Activated CD4-positive, alpha-beta T cell treated with anti-CD3 and anti-CD28 coated beads, Interleukin-2, amount 50 U/mL, for 24 hours (primary cell): ENCODE data around the gene TOR2A.
"Not testable (repeated sequence)": the region's sequence is repeated elsewhere in the genome, so short reads cannot be mapped to it uniquely, and the experiment has no call there.

Source experiments
- DNase-seq, 2 donors: peaks; one replicate each; pipeline ENCODE4 v3.0.0-alpha.2; 2020; ENCODE audit warnings: low read depth in 1 of 2, low spot score in 1 of 2

TOR2A gene

DNA sequence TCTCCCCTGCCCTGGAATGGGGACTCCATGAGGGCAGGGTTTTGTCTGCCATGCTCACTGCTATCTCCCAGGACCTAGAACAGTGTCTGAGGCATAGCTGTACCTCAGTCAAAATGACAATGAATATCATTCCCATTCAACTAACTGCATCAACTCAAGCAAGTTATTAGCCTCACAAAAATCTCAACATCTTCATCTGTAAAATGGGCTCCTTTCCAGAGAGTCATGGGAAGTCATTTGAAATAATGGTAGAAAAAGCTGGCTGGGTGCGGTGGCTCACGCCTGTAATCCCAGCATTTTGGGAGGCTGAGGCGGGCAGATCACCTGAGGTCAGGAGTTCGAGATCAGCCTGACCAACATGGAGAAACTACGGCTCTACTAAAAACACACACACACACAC, 34.0 kb upstream of the TOR2A start:
- no peak for DNase-seq

- DNase-seq: no peak
Observed at GRCh38 chr9:127768698-127769097, 33.6 kb upstream of the TOR2A start.

DNA sequence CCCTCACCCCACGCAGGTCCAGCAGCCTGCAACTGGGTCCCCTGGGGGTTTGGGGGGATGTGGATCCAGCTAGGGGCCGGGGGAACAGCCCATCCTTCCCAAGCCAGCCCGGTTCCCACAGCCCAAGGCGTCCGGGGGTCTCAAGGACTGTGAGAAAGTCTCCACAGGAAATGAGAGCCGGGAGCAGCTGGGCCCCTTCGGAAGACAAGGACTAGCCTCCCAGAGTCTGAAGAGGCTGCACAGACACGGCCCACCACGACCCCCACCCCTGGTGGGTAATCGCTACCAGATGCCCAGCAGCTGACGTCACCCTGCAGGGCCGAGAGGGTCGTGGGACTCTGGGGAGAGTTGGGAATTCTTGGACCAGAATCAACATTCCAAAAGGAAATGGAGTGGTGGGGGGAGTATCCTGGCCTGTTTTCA, 32.8 kb upstream of the TOR2A start:
- DNase-seq: no peak

- no peak for DNase-seq
Observed at GRCh38 chr9:127767410-127767809, 32.3 kb upstream of the TOR2A start.

DNA sequence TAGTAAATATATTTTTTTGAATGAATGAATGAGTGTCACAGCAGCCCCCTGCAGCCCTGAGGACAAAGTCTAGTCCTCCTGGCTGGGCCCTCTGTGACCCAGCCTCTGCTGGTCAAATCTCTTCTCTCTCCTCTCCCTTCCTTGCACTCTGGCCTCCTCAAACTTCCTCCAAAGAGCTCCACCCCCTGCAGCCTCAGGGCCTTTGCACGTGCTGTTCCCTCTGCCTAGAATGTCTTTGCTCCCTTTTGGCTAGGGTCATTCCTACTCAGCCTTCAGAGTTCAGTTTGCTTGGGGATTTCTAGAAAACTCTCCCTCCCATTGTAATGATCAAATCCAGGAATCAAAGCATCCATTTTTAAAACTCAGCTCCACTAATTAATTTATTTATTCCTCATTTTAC, 30.3 kb upstream of the TOR2A start:
- DNase-seq: no peak

- no peak for DNase-seq
Observed at GRCh38 chr9:127763918-127764384, 28.9 kb upstream of the TOR2A start.

- DNase-seq: no peak
Observed at GRCh38 chr9:127762111-127762676, 27.1 kb upstream of the TOR2A start.

- no peak for DNase-seq
Observed at GRCh38 chr9:127761491-127761956, 26.4 kb upstream of the TOR2A start.

GRCh38 chr9:127761061-127761460, 26.0 kb upstream of the TOR2A start:
- DNase-seq: no peak

DNA sequence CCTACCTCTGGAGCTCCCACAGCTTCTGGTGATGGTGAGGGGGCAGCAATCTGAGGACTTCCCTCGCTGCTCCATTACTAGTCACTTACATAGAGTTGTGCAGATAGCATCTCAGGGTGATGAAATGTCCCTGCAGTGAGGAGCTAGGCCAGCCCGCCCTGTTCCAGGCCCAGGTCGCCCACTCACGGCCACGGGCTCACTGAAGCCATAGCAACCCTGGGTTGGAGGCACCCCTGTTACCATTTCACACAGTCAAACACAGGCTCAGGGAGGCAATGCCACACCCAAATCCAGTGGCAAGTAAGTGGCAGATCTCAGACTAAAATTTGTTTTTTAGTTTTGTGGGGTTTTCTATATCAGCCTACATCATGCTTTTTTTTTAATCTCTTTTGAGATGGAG, 23.7 kb upstream of the TOR2A start:
- DNase-seq: no peak

- not testable (repeated sequence) for DNase-seq
Observed at GRCh38 chr9:127756776-127757175, 21.7 kb upstream of the TOR2A start.

- no peak for DNase-seq
Observed at GRCh38 chr9:127756233-127756632, 21.1 kb upstream of the TOR2A start.

- DNase-seq: no peak
Observed at GRCh38 chr9:127755061-127756060, 20.3 kb upstream of the TOR2A start.

DNA sequence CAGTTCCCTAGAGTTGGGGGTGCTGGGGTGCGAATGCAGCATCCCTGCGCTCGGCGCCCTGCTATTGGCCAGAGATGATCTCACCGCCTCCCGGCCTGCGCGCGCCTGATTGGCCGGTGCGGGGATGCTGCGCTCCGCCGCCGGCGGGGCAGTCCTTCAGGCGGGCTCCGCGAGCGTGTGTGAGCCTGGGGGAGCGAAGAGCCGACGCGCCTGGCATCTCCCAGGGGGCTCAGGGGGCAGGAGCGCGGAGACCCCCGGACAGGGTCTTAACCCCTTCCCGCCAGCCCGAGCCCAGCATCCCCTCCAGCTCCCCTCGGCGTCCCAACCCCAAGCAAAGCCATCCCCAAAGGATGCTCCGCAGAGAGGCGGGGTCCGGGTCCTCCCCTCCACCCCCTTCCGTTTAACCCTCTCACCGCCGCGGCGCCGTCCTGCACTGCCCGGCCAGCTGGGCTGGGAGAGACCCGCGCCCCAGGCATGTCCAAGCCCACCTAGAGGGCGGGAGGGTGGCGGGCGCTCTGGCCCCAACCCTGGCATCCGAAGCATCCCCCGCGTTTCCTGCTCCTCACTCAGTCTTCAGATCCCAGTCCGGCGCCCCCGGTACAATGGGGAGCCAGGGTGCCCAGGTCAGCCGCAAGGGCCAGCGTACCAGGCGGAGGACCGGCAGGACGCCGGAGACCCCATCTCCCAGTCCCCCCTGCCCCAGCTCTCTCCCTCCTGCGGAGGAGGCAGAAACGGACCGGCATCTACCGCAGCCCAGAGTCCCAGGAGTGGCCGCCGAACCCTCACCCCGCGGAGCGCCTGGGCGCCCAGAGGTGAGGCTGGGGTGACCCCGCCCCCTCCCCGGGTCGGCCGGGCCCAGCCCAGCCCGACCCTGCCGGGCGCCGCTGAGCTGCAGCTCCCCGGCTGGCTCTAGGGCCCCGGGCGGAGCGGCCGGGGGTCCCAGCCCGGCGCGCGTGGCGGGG, 19.3 kb upstream of the TOR2A start:
- no peak for DNase-seq

DNA sequence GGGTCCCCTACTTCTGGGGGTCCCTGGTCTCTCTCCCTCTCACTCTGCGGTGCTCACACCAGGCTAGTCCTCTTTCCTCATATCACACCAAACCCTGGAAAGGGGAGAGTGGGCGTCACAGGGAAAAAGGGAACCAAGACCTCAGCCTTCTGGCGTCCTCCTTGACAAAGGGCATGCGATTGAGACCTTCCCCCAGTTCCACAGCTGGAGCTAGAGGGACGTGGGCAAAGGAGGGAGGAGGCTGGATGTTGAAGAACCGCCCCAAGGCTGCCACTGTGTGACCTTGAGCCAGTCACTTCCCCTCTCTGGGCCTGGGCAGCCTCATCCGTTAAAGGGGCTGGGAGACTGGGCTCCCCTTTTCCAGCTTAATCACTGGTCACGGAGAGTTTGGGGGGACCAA, 18.5 kb upstream of the TOR2A start:
- no peak for DNase-seq

- DNase-seq: no peak
Observed at GRCh38 chr9:127753148-127753547, 18.1 kb upstream of the TOR2A start.

- no peak for DNase-seq
Observed at GRCh38 chr9:127751269-127752054, 16.4 kb upstream of the TOR2A start.

DNA sequence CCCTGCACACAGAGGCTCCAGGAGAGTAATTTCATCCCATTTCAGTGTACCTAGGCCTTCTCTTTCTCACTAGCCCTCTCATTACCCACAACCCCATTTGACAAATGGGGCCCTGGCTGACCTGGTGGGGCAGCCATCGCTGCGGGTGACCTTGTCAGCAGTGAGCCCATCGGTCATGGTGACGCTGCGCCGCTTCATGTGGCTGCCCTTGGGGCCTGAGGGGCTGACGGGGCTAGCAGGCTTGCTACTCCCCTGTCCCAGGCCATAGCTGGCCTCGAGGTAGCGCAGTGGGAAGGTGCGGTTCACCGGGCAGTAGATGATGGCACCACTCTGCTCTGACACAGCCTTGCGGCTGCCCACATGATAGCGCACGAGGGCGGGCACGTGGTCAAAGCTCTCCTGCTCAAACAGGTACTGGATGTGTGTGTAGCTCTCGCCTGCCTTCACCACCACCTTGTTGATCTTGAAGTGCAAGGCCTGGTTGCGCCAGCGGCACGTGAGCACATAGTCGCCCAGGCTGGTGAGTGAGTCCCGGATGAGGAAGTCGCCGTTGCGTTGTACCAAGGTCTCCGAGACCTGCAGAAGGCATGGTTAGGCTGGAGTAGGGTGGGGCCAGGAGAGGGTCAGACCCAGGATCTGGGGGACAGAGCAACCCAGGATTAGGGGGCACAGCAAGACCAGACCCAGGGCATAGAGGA, 14.1 kb upstream of the TOR2A start:
- DNase-seq: no peak

DNA sequence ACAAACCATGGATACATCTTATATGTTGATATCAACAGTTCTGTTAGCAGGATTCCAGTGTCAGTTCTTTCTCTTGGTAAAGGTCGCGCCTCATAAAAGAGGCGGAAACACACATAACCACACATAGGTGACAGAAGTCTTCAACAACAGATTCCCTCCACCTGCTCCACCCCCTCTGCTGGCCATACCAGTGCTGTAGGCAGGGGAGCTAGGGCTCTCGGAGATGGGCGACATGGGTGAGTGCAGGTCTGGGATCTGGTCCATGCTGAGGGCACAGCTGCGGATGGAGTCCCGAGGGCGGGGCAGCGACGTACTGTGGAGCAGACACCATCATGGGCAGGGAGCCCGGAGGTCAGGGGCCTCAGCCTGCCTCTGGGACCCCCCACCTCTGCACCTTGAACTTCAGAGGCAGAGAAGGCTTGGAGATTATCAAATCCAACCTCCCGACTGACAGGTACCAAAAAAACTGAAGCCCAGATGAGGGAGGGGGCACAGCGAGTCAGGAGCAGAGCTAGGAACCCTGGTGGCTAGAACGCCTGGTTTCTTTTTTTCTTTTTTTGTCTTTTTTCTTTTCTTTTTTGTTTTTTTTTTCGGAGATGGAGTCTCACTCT, 12.0 kb upstream of the TOR2A start:
- no peak for DNase-seq
